A549 treated with GW870086 at 1 μM for 4 hours (cell line): Measurements from ENCODE around the gene CHD6. TPM values are rescaled to one million over a fixed set of nuclear protein-coding genes. Genes with fewer than 3 reads are reported as not detected.

ENCODE experiments used
- total RNA-seq: library from RNA; stranded (reverse); fragments of 200-300 nt; extraction: Qiagen RNA extraction; gene quantifications from 5 replicates; pipeline ENCODE4 v1.2.3, GENCODE V29; 2022; ENCODE audit warnings: low read depth

Gene CHD6, protein sequence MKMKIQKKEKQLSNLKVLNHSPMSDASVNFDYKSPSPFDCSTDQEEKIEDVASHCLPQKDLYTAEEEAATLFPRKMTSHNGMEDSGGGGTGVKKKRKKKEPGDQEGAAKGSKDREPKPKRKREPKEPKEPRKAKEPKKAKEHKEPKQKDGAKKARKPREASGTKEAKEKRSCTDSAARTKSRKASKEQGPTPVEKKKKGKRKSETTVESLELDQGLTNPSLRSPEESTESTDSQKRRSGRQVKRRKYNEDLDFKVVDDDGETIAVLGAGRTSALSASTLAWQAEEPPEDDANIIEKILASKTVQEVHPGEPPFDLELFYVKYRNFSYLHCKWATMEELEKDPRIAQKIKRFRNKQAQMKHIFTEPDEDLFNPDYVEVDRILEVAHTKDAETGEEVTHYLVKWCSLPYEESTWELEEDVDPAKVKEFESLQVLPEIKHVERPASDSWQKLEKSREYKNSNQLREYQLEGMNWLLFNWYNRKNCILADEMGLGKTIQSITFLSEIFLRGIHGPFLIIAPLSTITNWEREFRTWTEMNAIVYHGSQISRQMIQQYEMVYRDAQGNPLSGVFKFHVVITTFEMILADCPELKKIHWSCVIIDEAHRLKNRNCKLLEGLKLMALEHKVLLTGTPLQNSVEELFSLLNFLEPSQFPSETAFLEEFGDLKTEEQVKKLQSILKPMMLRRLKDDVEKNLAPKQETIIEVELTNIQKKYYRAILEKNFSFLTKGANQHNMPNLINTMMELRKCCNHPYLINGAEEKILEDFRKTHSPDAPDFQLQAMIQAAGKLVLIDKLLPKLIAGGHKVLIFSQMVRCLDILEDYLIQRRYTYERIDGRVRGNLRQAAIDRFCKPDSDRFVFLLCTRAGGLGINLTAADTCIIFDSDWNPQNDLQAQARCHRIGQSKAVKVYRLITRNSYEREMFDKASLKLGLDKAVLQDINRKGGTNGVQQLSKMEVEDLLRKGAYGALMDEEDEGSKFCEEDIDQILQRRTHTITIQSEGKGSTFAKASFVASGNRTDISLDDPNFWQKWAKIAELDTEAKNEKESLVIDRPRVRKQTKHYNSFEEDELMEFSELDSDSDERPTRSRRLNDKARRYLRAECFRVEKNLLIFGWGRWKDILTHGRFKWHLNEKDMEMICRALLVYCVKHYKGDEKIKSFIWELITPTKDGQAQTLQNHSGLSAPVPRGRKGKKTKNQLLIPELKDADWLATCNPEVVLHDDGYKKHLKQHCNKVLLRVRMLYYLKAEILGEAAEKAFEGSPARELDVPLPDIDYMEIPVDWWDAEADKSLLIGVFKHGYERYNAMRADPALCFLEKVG (N-terminal part only)
- 4.9 to 10.7 TPM (median 9.1 TPM) in 5 replicates for total RNA-seq

DNA sequence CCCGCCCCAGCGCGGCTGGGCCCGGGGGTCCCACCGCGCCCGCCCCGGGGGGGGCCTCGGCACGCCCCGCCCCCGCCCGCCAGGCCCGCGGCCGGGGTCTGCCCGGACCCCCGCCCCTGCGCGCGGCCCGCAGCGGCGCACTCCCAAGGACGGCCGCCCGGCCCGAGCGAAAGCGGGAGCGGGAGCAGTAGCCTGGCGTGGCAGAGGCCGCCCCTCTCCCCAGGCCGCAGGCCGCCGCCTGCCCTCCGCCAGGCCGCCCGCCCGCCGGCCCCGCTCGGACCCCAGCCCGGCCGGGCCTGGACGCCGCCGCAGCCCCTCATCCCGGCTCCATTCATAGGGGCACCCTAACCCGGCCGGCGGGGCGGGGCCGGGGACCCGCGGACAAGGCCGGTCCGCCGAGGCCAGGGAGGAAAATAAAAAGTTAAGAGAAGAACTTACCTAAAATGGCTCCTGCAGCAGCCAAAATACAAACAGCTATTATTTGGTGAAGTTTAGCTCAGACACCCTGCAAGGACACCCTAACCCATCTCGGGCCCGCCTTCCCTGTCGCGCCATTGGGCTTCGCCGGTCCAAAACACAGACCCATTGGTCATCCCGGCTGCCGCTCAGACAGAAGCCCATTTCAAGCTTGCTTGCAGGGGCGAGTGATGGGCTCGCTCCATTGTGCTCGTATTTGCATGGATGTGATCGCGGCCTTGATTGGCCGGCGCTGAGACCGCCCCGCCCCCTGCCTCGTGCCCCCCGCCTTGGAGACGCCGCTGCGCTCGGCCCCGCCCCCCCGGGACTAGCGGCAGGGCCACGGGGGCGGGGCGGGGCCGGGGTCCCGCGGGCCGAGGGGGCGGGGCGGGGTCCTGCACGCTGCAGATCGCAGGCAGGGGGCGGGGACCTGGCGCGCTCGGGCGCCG lies at the start of gene CHD6:
Gene CHD6, minus strand, starts transcription at position 476 of the 905 bp plus-strand sequence. CDS start 67,040 bp downstream, outside the sequence.

DNA sequence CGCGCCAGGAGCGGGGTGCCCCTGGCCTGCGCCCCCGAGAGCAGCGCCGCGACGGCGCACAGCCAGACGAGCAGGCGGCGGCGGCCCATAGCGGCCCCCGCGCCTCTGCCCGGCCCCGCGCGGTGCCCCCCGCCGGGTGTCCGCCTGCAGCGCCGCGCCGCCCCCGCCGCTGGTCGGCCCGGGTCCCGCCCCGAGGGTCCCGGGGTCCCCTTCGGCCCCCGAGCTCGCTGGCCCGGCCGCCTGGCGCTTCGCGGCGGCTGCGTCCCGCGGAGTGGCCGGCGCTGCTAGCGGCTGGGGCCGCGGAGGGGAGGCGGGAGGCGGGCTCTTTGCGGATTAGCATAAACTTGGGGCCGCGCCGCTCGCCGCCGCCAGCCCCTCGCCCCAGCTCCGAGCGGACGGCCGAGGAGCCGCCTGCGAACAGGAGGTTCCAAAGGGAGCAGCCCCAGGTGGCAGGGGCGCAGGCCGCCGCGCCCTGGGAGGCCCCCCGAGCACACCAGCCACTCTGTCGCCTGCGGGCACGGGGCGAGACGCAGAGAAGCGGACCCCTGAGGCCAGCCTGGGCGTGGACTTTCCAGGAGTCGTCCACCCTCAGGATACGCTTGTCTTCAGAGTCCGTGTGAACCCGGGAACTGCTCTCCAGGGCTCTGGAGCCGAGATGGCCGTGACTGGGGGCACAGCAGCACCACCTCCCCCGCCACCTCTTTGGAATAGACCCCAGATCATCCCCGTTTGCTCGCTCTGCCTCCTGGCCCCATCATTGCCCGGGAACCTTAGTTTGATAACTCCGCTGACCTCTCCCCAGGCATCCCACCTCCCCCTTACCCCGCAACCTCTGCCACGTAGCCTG lies 251.4 kb downstream of the CHD6 start, which contains the start of gene EMILIN3:
Gene EMILIN3, minus strand, starts transcription at position 273 of the 847 bp plus-strand sequence. Its CDS starts 184 bp downstream, at position 89.

